DMS153 (cell line): ENCODE measurements around the gene RAB3D.
"Not testable (repeated sequence)": the region's sequence is repeated elsewhere in the genome, so short reads cannot be mapped to it uniquely, and the experiment has no call there.

Experiments used
- DNase-seq: peaks from one replicate; lab custom pipeline; 2025; lab: John Stamatoyannopoulos, UW

Gene RAB3D

GRCh38 chr19:11338121-11338520 lies 1.3 kb downstream of the RAB3D start:
- DNase-seq, result no peak

GRCh38 chr19:11337080-11337479 lies 2.4 kb downstream of the RAB3D start:
- DNase-seq, result no peak

- no peak for DNase-seq
These were observed 3.9 kb downstream of the RAB3D start for GRCh38 chr19:11335449-11336146.

GRCh38 chr19:11333838-11334237 lies 5.6 kb downstream of the RAB3D start:
- not testable (repeated sequence) for DNase-seq

GRCh38 chr19:11332822-11333221 lies 6.6 kb downstream of the RAB3D start:
- no peak for DNase-seq

GRCh38 chr19:11331502-11331901 lies 8.0 kb downstream of the RAB3D start:
- DNase-seq, result no peak

- DNase-seq, result no peak
These were observed 9.3 kb downstream of the RAB3D start for GRCh38 chr19:11330127-11330526.

GRCh38 chr19:11325544-11325943 lies 13.9 kb downstream of the RAB3D start:
- DNase-seq, result no peak

GRCh38 chr19:11324748-11325389 lies 14.6 kb downstream of the RAB3D start:
- DNase-seq, result no peak

- peak; percentile 84 for DNase-seq
These were observed 15.3 kb downstream of the RAB3D start for GRCh38 chr19:11324079-11324661.

GRCh38 chr19:11323601-11324078 lies 15.8 kb downstream of the RAB3D start:
- DNase-seq, result no peak

GRCh38 chr19:11322269-11323024 lies 17.0 kb downstream of the RAB3D start:
- no peak for DNase-seq

- DNase-seq, result no peak
These were observed 18.0 kb downstream of the RAB3D start for GRCh38 chr19:11321191-11322126.

GRCh38 chr19:11320278-11320995 lies 19.0 kb downstream of the RAB3D start:
- not testable (repeated sequence) for DNase-seq

- no peak for DNase-seq
These were observed 33.1 kb downstream of the RAB3D start for GRCh38 chr19:11306337-11306736.

- DNase-seq, result no peak
These were observed 34.5 kb downstream of the RAB3D start for GRCh38 chr19:11304936-11305335.

- no peak for DNase-seq
These were observed 38.7 kb downstream of the RAB3D start for GRCh38 chr19:11300811-11301120.

- no peak for DNase-seq
These were observed 39.3 kb downstream of the RAB3D start for GRCh38 chr19:11299946-11300810.

- no peak for DNase-seq
These were observed 43.2 kb downstream of the RAB3D start for GRCh38 chr19:11296264-11296663.

- no peak for DNase-seq
These were observed 43.7 kb downstream of the RAB3D start, which contains the start of gene TSPAN16 for GRCh38 chr19:11295665-11296245. TSS of gene TSPAN16 (plus strand) at chr19:11296160. CDS start at chr19:11296298, 138 bp downstream.
